Activated naive CD8-positive, alpha-beta T cell treated with anti-CD3 and anti-CD28 coated beads for 36 hours (primary cell): Measurements from ENCODE around the gene AUTS2. TPM values are rescaled to one million over a fixed set of nuclear protein-coding genes. Genes with fewer than 3 reads are reported as not detected.

Source experiments
- DNase-seq: peaks from one replicate; pipeline ENCODE4 v3.0.0; 2021
- H3K27ac Mint-ChIP-seq: one replicate; pipeline ENCODE4 v1.8.0; 2022; ENCODE audit warnings: mild to moderate bottlenecking, moderate library complexity, mixed read lengths
- H3K27me3 Mint-ChIP-seq: one replicate; pipeline ENCODE4 v1.8.0; 2022; ENCODE audit warnings: mild to moderate bottlenecking, mixed read lengths
- H3K36me3 Mint-ChIP-seq: one replicate; pipeline ENCODE4 v1.8.0; 2021; ENCODE audit warnings: mild to moderate bottlenecking, mixed read lengths
- H3K4me1 Mint-ChIP-seq: one replicate; pipeline ENCODE4 v1.8.0; 2021; ENCODE audit warnings: mixed read lengths
- H3K4me3 Mint-ChIP-seq: one replicate; pipeline ENCODE4 v1.8.0; 2022; ENCODE audit warnings: mild to moderate bottlenecking, moderate library complexity, mixed read lengths
- H3K9me3 Mint-ChIP-seq: one replicate; pipeline ENCODE4 v1.8.0; 2022; ENCODE audit warnings: mixed read lengths
- total RNA-seq, 2 experiments: library from RNA; stranded (reverse); gene quantifications; one replicate each; pipeline ENCODE4 v1.2.3, GENCODE V29; 2021

Gene AUTS2
- total RNA-seq, 2 experiments from 2014 or later, result 0.58 to 0.78 TPM

DNA sequence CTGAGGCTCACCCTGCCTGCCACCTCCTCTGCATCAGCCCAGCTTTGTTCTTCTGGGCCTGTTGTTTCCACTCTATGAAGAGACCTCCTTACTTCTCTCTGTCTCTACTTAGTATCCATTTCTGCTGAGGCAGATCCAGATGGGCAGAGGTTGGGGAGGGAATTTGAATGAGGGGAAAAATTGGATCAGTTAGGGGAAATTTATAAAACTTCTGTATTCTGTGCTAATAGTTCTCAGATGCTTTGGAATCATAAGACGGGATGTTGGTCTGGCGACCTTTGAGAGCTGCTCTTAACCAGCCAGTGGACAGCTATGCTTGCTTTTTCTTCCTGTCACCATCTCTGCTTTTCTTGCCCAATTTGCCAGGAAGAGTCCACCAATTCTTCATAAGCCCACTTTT, 55.5 kb downstream of the AUTS2 start:
- H3K27ac Mint-ChIP-seq, result no peak overlapping the region
- no peak for DNase-seq
- H3K27me3 Mint-ChIP-seq, result peaks cover under 1% of the 10 kb centered on the region
- no peaks in the 10 kb centered on the region for H3K36me3 Mint-ChIP-seq
- no peak overlapping the region for H3K4me3 Mint-ChIP-seq
- no peaks in the 10 kb centered on the region for H3K9me3 Mint-ChIP-seq
- no peaks in the 10 kb centered on the region for H3K4me1 Mint-ChIP-seq

DNA sequence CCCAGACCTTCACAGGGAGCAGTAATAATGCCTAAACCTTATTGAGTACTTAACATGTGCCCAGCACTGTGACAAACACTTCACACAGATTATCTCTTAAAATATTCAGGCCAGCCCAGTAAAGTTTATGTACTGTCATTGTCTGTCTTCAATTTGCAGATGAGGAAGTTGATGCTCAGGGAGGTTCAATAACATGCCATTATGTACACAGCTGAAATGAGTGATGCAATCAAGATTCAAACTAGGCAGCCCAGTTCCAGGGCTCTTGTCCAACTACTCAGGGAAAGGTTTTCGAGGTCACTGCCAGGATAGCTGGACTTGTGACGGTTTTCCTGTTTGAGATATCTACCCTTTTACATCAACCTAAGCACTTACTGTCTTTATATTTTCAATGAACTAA, 56.1 kb downstream of the AUTS2 start:
- Mint-ChIP-seq H3K4me3 (no peak overlapping the region), H3K27me3 (no peaks in the 10 kb centered on the region), H3K27ac (no peak overlapping the region), H3K4me1 (no peaks in the 10 kb centered on the region), H3K9me3 (no peaks in the 10 kb centered on the region), H3K36me3 (no peaks in the 10 kb centered on the region)
- DNase-seq, result no peak

DNA sequence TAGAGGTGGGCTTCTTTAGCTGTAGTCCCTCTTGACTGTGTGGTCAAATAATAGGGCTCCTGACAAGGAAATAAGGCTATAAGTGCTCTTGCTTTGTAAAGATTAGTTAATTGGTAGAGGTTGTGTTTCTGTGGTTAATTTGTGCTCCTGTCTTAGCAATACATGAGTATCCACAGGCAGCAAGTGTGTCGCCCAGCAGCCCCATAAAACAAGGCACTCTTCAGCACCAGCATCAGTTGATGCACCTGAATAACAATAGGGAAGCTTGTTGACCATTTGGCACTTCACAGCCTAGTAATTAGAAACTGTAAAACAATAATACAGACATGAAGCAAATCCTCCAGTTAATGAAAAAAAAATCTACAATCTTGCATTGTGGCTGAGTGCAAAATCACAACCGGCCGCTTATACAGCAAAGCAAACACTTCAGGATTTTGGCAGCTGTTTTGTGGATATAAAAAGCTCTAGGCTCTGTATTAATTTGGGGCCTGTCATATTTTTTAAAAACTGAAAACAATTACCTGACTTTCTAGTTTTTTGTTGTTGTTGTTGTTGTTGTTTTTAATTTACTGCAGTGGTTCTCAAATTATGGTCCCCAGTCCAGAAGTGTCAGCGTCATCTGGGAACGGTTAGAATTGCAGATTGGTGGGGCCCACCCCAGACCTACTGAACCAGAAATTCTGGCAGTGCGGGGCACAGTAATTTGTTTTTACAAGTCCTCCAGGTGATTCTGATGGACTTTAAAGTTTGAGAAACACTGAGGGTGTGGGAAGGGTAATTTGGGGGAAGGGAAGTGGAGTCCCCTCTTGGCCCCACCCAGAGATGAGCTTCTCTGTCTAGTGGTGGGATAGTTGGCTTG, 56.8 kb downstream of the AUTS2 start:
- Mint-ChIP-seq H3K4me3 (no peak overlapping the region), H3K27ac (no peak overlapping the region), H3K4me1 (no peaks in the 10 kb centered on the region), H3K9me3 (no peaks in the 10 kb centered on the region), H3K36me3 (no peaks in the 10 kb centered on the region), H3K27me3 (no peaks in the 10 kb centered on the region)
- no peak for DNase-seq

DNA sequence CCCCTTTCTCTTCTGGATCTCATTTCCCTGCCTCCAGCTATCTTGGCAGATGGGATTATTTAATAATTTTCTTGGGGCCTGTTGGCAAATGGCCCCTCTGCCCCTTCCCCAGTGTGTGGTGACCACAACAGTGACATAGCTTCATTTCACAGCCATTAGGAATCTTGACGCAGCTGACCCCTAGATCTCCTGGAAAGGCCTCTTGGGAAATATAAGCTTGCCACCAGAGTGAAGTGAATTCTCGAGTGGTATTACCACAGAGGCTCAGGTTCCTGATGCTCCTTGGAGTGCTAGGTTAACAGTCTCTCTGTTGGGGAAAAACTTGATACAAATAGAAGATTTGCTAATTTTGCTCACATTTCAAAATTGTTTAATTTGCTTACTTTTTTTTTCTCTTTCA, 57.8 kb downstream of the AUTS2 start:
- Mint-ChIP-seq H3K4me3 (no peak overlapping the region), H3K9me3 (no peaks in the 10 kb centered on the region), H3K4me1 (no peaks in the 10 kb centered on the region), H3K36me3 (no peaks in the 10 kb centered on the region), H3K27ac (no peak overlapping the region), H3K27me3 (no peaks in the 10 kb centered on the region)
- DNase-seq, result no peak

DNA sequence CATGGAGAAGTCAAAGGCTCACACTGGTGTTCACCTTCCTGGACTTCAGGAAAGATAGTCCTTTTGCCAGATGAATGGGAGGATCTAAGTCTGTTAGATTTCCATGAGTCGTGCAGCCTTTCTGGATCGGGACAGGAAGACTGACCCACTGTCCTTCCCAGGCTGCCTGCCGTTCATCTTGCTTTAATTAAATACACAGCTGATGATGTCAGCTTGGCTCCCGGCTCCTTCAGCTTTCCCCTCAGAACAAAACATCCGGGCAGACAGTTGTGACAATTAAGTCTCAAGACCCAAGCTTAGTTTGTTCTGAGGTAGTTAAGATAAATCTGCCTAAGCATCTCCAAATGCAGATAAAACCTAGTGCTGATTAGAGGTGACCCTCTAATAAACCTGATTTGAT, 58.6 kb downstream of the AUTS2 start:
- Mint-ChIP-seq H3K4me1 (no peaks in the 10 kb centered on the region), H3K27me3 (no peaks in the 10 kb centered on the region), H3K36me3 (no peaks in the 10 kb centered on the region)

DNA sequence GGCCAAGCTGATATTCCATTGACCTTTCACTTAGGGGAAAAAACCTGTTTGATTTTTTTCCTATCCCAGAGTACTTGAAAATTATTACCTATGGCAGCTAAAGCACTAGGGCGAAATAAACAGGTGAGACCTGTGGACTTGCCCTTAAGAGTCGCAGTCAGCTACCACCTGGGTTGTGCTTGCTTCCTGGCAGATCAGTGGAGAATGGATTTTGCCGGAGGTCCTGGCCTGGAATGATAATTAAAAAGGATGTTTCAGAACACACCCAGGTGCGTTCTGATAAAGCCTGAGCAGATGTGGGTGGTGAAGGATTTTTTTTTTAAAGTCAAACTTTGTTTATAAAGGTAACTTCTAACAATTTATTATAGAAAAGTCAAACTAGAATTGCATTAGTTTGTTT, 59.1 kb downstream of the AUTS2 start:
- Mint-ChIP-seq H3K27ac (no peak overlapping the region), H3K27me3 (no peaks in the 10 kb centered on the region), H3K36me3 (no peaks in the 10 kb centered on the region), H3K4me1 (no peaks in the 10 kb centered on the region), H3K4me3 (no peak overlapping the region), H3K9me3 (no peaks in the 10 kb centered on the region)
- no peak for DNase-seq

More for the DNA sequence above, 58.6 kb downstream of the AUTS2 start:
- Mint-ChIP-seq H3K4me3 (no peak overlapping the region), H3K9me3 (no peaks in the 10 kb centered on the region), H3K27ac (no peak overlapping the region)
- no peak for DNase-seq

DNA sequence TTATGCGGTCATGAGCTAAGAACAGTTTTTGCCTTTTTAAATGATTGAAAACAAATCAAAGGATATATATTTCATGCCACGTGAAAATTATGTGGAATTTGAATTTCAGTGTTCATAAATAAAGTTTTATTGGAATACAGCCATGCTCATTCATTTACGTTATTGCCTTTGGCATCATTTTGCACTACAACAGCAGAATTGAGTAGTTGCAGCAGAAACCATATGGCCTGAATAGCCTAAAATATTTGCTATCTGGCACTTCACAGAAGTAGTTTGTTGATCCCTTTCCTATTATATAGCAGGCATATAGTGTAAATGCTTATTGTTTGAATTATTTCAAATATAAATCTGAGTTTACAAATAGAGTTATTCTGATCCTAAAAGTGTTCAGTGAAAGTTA, 59.7 kb downstream of the AUTS2 start:
- H3K4me1 Mint-ChIP-seq, result no peaks in the 10 kb centered on the region
- H3K27ac Mint-ChIP-seq, result no peak overlapping the region
- no peaks in the 10 kb centered on the region for H3K36me3 Mint-ChIP-seq
- H3K9me3 Mint-ChIP-seq, result no peaks in the 10 kb centered on the region
- H3K27me3 Mint-ChIP-seq, result no peaks in the 10 kb centered on the region
- no peak overlapping the region for H3K4me3 Mint-ChIP-seq
- DNase-seq, result no peak

DNA sequence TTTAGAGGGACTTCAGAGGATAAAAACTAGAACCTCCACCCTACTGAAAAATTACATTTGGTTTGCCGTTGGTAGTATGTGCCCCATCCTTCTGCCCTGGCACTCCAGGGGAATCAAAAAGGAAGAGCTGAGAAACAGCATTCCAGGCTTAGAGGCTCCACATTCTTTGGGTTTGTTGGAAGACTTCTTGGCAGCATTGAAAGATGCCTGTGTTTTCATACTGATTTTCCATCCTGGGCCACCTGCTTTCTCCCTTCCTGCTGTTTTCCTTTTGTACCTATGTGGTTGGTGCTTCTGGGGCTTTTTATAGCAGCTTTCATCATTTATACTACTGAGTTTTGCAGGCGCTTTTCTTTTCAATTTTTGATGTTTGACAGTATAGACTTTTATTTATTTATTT, 61.7 kb downstream of the AUTS2 start:
- Mint-ChIP-seq H3K4me3 (no peak overlapping the region), H3K27me3 (peaks cover 5% of the 10 kb centered on the region), H3K4me1 (no peaks in the 10 kb centered on the region), H3K9me3 (no peaks in the 10 kb centered on the region), H3K27ac (no peak overlapping the region), H3K36me3 (no peaks in the 10 kb centered on the region)
- DNase-seq, result no peak

DNA sequence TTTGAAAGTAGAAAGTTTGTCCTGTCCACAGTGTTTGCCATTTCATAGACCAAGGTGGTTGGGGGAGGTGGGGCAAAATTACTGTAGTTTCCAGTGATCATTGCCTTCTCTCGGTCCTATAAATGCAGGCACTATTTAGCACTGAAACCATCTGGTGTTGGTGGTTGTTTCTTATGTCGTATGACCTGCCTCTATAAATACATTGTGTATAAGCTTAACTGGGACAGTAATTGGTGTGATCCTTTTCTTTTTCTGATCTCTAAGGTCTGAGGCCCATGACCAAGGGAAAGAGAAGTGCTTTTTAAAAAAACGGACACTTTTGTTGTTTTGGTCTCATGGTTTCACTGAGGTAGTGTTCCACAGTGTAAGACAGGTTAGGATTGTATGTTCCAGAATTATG, 63.1 kb downstream of the AUTS2 start:
- Mint-ChIP-seq H3K4me3 (no peak overlapping the region), H3K27me3 (peaks cover 7% of the 10 kb centered on the region), H3K36me3 (no peaks in the 10 kb centered on the region), H3K4me1 (no peaks in the 10 kb centered on the region), H3K9me3 (no peaks in the 10 kb centered on the region), H3K27ac (no peak overlapping the region)
- DNase-seq, result no peak

DNA sequence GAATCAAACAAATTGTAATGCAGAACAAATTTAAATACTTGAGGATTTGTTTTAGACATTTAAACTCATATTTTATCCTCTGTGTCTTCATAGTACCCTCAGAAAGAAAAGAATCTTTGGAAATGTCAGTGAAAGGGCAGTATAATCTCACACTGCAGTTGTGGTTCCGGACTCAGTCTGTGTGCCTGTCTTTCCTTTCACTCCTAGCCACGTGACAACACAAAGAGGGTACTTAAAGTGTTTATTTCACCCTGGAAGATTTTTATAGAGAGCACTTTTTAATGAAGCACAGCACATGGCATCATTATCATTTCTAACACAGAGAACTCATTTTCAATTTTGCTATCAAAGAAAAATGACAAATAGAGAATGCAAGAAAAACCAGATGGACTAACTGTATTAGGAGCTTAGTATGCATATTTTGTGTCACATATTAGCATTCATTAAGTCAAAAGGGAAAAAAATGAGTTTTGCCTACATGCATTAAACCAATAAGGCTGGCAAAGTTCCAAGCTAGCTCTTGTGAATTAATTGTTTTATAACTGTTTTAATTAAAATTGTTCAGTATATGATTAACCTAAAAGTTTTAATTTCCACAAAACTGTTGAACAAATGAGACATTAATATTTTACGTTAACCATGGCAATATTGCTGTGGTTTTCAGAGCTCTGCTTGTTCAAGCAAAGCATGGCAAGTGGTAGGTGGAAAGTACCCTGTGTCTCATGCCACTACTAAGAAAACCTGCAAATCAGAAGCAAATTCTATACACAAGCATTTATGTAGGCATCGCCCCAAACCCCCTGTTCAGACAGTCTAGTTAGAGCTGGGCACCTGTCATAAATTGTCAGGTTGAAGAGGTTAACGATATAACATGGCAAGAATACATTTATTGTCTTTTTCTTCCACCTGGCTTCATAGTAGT, 65.9 kb downstream of the AUTS2 start:
- no peaks in the 10 kb centered on the region for H3K36me3 Mint-ChIP-seq
- no peak overlapping the region for H3K27ac Mint-ChIP-seq
- no peak for DNase-seq
- H3K9me3 Mint-ChIP-seq, result no peaks in the 10 kb centered on the region
- no peaks in the 10 kb centered on the region for H3K4me1 Mint-ChIP-seq
- no peak overlapping the region for H3K4me3 Mint-ChIP-seq
- H3K27me3 Mint-ChIP-seq, result peaks cover 11% of the 10 kb centered on the region

DNA sequence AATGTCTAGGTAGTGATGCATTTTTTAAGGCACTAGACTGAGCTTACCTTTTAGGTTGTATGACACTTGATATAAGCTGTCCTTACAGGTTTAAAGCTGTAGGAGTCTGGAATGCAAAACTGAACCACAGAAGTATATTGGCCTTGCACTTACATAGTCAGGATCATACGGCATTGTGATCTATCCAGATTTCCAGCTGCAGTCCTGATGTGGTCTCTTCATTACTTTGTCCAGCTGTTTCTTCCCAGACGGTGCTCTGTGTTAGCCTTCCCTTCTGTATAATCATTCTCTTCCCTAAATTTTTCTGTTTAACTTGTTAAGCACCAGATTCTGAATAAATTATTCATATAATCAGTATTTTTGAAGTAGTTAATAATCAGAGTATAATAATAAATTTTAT, 67.1 kb downstream of the AUTS2 start:
- no peak for DNase-seq
- no peaks in the 10 kb centered on the region for H3K36me3 Mint-ChIP-seq
- peaks cover 11% of the 10 kb centered on the region for H3K27me3 Mint-ChIP-seq
- no peaks in the 10 kb centered on the region for H3K4me1 Mint-ChIP-seq
- no peaks in the 10 kb centered on the region for H3K9me3 Mint-ChIP-seq
- H3K27ac Mint-ChIP-seq, result no peak overlapping the region
- H3K4me3 Mint-ChIP-seq, result no peak overlapping the region

DNA sequence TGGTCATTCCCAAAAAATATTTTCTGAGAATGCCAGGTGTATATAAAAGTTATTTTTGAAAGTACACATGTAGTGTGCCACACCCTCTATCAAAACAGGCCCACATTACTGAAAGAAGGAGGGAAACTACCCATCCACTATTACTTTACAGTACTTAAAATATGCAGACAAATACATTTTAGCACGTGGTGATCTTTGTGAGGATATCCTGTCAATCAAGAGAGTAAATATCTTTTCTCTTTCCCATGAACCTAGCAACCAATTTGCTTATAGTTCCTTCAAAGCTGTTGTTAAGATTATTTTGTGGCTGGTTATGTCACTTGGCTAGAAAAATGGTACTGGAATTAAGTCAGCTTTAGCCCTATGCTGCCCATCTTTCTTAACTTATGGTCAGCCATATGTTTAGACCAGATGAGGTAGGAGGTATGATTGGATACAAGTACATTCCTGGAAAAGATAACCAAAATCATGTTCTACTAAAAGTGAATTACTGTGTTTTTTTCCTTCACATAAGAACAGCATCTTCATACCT, 70.1 kb downstream of the AUTS2 start:
- no peak overlapping the region for H3K27ac Mint-ChIP-seq
- H3K9me3 Mint-ChIP-seq, result no peaks in the 10 kb centered on the region
- DNase-seq, result no peak
- peaks cover 17% of the 10 kb centered on the region for H3K27me3 Mint-ChIP-seq
- H3K4me1 Mint-ChIP-seq, result no peaks in the 10 kb centered on the region
- H3K4me3 Mint-ChIP-seq, result no peak overlapping the region
- H3K36me3 Mint-ChIP-seq, result no peaks in the 10 kb centered on the region

DNA sequence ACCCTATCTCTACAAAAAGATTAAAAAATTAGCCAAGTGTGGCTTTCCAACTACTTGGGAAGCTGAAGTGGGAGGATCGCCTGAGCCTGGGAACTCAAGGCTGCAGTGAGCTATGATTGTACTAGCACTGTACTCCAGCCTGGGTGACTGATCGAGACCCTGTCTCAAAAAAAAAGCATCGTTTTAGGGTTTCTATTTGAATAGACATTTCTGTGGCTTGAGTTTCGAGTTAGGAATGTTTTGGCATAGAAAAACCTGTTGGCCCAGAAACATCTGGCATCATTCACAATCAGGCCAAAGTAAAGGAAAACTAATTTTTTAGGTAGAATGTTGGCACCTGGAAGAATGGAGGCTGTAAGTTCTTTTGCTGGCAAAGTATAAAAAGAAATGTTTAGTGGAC, 72.4 kb downstream of the AUTS2 start:
- no peak for DNase-seq
- Mint-ChIP-seq H3K4me3 (no peak overlapping the region), H3K4me1 (no peaks in the 10 kb centered on the region), H3K9me3 (no peaks in the 10 kb centered on the region), H3K36me3 (no peaks in the 10 kb centered on the region), H3K27ac (no peak overlapping the region), H3K27me3 (peaks cover 10% of the 10 kb centered on the region)

DNA sequence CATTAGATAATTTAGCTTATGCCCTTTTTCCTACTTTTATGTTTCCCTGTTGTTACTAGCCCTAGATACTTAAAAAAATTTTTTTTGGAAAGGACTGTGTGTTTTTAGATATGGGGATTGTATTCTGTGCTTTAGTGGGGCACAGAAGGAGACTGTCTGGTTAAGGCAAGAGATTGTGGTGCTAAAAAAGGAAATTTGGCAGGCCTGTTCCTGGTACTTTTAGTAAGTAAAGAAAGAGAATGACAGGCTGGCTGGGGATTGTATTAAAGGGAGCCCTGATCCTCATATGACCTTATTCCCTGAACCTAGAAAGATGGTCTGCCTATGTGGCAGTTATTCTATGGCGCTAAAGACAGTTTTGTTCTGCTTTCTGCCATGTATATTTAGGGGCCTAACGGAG, 74.8 kb downstream of the AUTS2 start:
- H3K27me3 Mint-ChIP-seq, result peaks cover 10% of the 10 kb centered on the region
- H3K4me3 Mint-ChIP-seq, result no peak overlapping the region
- no peak overlapping the region for H3K27ac Mint-ChIP-seq
- no peaks in the 10 kb centered on the region for H3K36me3 Mint-ChIP-seq
- DNase-seq, result no peak
- no peaks in the 10 kb centered on the region for H3K4me1 Mint-ChIP-seq
- no peaks in the 10 kb centered on the region for H3K9me3 Mint-ChIP-seq

DNA sequence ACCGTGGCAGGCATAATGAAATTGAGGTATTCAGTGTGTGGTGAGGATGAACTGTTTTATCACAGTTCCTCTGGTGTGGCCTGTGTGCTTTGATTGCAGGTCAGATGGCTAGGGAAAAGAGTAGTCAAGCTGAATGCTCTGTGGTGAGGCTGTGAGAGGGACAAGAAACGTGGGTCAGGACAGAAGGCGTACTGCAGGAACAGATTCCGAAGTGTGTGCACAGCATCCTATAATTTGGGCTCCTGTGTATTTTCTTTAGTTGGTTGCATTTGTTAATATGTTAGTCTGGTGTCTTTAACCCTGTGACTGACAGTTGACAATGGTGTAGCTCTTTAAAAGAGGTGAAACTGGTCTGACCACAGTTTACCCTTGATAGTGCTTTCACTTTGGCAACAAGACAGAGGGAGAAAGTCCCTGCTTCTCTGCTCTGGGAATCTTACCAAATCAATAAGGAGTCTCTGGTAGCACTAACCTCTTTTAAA, 76.5 kb downstream of the AUTS2 start:
- peaks cover 6% of the 10 kb centered on the region for H3K27me3 Mint-ChIP-seq
- H3K36me3 Mint-ChIP-seq, result no peaks in the 10 kb centered on the region
- no peaks in the 10 kb centered on the region for H3K4me1 Mint-ChIP-seq
- no peaks in the 10 kb centered on the region for H3K9me3 Mint-ChIP-seq
- no peak overlapping the region for H3K4me3 Mint-ChIP-seq
- H3K27ac Mint-ChIP-seq, result no peak overlapping the region
- no peak for DNase-seq
